Effector memory CD8-positive, alpha-beta T cell (primary cell): ENCODE data around the gene LSM2.
A peak's percentile ranks its signal among the peaks of the same experiment; 100 is the strongest.

ENCODE experiments used
- ATAC-seq: fragments of 150-1000 bp; cut with Tn5 transposase; replicated peaks from 2 replicates; pipeline ENCODE4 v1.10.0; 2021; ENCODE audit warnings: mild to moderate bottlenecking, moderate library complexity
- DNase-seq, 3 experiments: peaks; one replicate each; pipeline ENCODE4 v3.0.0; 2021
- H3K27ac Mint-ChIP-seq, 2 donors: one replicate each; pipeline ENCODE4 v1.8.0; 2022; ENCODE audit warnings: mild to moderate bottlenecking in 2 of 2, mixed read lengths in 2 of 2, moderate library complexity in 2 of 2
- H3K27me3 Mint-ChIP-seq, 2 donors: one replicate each; pipeline ENCODE4 v1.8.0; 2022; ENCODE audit warnings: mixed read lengths in 2 of 2
- H3K36me3 Mint-ChIP-seq: one replicate; pipeline ENCODE4 v1.8.0; 2022; ENCODE audit warnings: mild to moderate bottlenecking, moderate library complexity, mixed read lengths; ENCODE audit not compliant: insufficient read depth
- H3K4me1 Mint-ChIP-seq, 2 donors: one replicate each; pipeline ENCODE4 v1.8.0; 2022; ENCODE audit warnings: low read depth in 2 of 2, mixed read lengths in 2 of 2
- H3K4me3 Mint-ChIP-seq, 2 donors: one replicate each; pipeline ENCODE4 v1.8.0; 2022; ENCODE audit warnings: mild to moderate bottlenecking in 2 of 2, mixed read lengths in 2 of 2, moderate library complexity in 2 of 2
- H3K9me3 Mint-ChIP-seq, 2 donors: one replicate each; pipeline ENCODE4 v1.8.0; 2022; ENCODE audit warnings: mixed read lengths in 2 of 2

LSM2 gene

DNA sequence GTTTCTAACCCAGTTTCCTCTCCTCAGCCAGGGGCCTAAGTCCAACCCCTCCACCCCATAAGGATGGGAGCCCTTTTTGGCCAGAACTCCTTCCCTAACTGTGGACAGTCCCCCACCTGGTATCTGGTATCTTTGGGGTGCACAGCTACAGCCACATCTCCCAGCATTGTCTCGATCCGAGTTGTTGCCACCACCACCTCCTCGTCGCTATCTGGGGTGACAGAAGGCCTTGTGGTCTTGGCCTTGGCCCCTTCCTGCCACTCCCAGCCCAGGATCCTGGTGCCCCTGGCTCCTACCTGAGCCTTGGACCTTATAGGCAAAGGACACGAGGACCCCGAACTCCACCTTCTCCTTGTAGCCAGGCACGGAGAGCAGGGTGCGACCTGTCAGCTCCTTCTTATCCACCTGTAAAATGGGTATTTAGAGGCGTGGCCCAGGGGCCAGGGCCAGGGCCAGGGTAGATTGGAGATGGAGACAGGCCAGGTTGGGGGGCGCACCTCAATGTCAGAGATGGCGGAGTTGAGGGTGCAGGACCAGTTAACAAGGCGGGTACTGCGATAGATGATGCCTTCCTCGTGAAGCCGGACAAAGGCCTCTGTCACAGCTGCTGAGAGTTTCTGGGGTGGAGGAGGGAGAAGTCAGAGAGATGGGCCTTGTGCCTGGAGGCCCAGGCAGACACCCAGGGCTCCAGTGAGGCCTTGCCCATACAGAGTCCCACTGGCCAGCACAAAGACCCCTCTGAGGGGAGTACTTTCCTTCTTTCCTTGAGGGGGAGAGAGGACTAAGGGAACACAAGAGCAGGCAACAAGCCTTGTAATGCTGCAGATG lies 22.5 kb downstream of the LSM2 start:
- Mint-ChIP-seq H3K4me1 (no peaks in the 10 kb centered on the region), H3K36me3 (peaks cover 20% of the 10 kb centered on the region), H3K27me3 (no peaks in the 10 kb centered on the region), H3K9me3 (no peaks in the 10 kb centered on the region), H3K4me3 (no peak overlapping the region), H3K27ac (peak overlapping the region in 1 of 2 donors; percentile 63)
- no peak for ATAC-seq
- no peak for DNase-seq

DNA sequence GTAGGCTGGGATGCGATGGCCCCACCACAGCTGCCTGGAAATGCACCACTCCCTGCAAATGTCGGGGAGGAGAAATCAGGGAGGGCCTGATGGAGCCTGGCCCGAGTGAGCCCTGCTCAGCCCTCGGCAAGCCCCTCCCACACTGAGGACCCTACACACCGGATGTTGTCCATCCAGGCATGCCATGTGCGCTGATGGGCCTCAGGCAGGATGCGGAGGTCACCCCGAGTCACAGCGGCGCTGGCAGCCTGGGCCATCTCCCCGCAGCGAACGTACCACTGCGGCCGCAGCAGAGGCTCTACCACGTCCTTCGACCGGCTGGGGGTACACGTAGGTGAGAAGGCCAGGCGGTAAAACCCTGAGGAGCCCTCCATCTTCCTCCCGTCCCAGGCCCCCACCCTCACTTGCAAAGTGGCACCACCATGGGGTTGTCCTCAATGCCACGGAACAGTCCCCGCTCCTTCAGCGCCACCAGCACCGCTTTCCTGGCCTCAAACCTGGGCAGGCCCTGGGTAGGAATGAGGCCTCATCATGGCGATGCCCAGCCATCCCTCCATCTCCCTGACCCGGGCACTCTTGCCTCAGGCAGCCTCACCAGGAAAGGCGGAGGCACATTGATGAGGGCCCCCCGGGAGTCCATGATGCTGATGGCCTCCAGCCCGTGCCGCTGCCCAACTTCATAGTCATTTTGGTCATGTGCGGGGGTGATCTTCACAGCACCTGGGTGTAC lies 24.5 kb downstream of the LSM2 start:
- Mint-ChIP-seq H3K4me3 (no peak overlapping the region), H3K27me3 (no peaks in the 10 kb centered on the region), H3K4me1 (peaks cover 3% of the 10 kb centered on the region in 2 donors), H3K36me3 (peaks cover 16% of the 10 kb centered on the region), H3K9me3 (no peaks in the 10 kb centered on the region), H3K27ac (peak overlapping the region in 1 of 2 donors; percentile 53)
- ATAC-seq (no peak), DNase-seq (no peak)

DNA sequence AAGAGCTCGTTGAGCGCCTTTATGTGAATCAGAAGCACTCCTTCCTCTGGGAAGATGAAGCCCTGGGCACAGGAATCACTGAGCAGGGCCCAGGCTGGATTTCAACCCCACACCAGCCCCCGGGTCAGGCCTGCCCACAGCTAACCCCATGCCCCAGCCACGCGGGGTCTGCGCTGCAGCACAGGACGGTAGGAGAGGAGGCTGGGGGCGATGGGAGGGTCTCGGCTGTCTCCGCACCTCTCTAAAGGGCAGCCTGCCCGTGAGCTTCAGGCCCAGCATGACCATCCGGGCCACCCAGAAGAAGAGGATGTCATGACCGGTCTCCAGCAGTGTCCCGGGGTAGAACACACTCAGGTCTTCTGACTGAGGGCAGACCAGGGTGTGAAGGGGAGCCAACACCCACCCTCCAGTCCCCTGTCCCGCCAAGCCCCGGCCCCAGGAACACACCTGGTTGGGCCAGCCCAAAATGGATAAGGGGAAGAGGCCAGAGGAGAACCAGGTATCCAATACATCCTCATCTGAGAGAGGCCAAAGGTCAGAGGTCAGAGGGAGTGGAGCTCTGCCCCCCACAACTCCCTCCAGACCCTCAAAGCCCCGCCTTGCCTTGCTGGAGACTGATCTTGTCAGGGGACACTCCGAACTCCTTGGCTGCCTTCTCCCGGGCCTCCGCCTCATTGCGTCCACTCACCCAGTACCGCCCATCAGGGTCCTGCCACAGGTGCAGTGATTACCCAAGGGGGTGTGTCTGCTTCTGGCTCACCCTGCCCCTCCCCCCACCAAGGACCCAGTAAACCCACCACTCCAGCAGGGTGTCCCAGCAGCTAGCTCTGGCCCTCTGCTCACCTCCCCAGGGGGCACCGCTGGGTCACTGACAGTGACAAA lies 25.3 kb downstream of the LSM2 start:
- Mint-ChIP-seq H3K4me3 (no peak overlapping the region), H3K27me3 (no peaks in the 10 kb centered on the region), H3K27ac (peak overlapping the region in 1 of 2 donors; percentile 53), H3K9me3 (no peaks in the 10 kb centered on the region), H3K36me3 (peaks cover 18% of the 10 kb centered on the region), H3K4me1 (peaks cover 11% of the 10 kb centered on the region in 2 donors)
- ATAC-seq (no peak), DNase-seq (no peak)

DNA sequence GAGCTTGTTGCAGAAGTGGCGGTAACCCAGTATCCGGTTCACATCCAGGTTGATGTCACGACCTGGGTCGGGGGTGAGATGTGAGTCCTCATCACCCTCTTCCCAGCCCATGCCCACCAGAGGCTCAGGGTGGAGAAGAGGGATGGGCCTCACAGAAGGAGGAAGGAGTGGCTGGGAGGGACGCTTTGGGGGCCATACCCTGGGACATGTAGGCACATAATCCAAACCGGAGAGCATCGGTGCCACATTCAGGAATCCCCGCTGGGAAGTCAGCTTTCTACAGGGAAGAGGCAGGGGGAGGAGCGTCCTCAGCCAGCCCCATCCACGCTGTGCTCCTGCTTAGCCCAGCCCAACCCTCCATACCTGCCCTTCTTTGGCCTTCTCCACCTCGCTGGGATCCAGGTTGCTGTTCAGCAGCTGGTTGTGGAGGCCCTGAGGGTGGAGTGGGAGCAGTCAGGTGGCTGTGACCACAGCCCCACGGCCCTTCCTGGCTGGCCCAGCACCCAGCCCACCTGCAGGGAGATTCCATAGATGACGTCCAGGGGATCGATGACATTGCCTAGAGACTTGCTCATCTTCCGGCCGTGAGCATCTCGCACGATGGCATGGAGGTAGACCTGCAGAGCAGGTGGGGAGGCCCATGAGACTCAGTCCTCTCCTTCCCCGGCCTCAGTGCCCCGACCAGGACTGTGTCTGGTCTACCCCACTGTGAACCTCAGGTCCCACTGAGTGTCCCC lies 26.1 kb downstream of the LSM2 start:
- H3K4me3 Mint-ChIP-seq = no peak overlapping the region
- DNase-seq = no peak
- peaks cover 17 to 19% of the 10 kb centered on the region in 2 donors for H3K4me1 Mint-ChIP-seq
- peak overlapping the region in 1 of 2 donors; percentile 23 for H3K27ac Mint-ChIP-seq
- no peaks in the 10 kb centered on the region for H3K9me3 Mint-ChIP-seq
- no peaks in the 10 kb centered on the region for H3K27me3 Mint-ChIP-seq
- H3K36me3 Mint-ChIP-seq = peaks cover 21% of the 10 kb centered on the region
- no peak for ATAC-seq

DNA sequence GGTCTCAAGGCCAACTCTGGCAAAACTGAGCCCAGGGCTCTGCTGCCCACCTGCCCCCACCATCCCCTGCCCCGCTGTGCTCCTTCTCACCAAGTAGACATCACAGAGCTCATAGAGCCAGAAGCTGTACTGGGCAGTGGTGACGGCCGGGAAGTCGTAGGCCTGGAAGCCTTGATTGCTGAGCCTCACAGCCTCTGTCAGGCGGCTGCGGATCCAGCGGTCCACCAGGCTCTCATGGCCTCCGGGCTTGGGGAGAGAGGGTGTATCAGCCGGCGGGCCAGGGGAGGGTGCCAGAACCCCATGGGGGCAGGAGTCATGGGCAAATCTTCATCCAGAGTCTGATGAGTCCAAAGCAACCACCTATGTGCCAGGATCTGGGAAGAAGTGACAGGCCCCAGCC lies 26.9 kb downstream of the LSM2 start:
- DNase-seq = no peak
- Mint-ChIP-seq H3K4me3 (no peak overlapping the region), H3K4me1 (peaks cover 20 to 25% of the 10 kb centered on the region in 2 donors), H3K36me3 (peaks cover 21% of the 10 kb centered on the region), H3K27ac (no peak overlapping the region), H3K9me3 (no peaks in the 10 kb centered on the region), H3K27me3 (no peaks in the 10 kb centered on the region)
- ATAC-seq = no peak

DNA sequence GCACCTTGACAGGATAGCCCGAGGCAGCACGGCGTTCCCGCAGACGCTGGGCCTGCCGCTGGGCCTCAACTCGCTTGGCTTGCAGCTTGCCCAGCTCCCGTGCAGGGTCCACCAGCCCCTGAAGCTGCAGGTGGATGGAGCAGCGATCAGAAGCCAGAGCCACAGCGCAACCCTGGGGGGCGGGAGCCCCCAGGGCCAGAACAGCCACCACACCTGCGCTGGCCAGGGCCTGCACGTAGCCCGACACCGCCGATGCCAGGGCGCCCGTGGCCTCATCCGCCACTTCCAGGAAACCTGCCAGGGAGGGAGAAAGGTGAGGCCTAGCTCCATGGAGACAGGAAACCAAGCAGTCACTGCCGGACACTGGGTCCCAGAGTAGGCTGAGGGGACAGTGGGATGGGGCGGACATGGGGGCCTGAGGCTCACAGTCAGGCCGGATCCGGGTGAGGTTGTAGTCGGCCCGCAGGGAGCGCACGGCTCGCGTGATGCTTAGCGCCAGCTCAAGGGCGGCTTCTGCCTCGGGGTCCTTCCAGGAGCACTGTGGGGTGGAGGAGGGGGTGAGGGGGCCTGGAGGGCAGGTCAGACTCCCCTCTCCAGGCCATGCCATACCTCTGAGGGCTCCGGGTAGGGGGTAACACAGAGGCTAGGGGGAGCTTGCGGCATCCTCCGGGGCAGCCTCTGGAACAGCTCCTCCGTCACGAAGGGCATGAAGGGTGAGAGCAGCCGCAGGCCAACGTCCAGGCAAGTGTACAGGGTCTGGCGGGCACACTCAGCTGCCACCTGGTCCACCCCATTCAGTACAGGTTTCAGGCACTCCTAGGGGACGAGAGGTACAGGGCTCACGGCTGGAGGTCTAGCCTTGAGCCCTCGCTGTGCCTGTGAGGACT lies 27.5 kb downstream of the LSM2 start:
- no peak overlapping the region for H3K27ac Mint-ChIP-seq
- H3K36me3 Mint-ChIP-seq = peaks cover 21% of the 10 kb centered on the region
- no peaks in the 10 kb centered on the region for H3K9me3 Mint-ChIP-seq

DNA sequence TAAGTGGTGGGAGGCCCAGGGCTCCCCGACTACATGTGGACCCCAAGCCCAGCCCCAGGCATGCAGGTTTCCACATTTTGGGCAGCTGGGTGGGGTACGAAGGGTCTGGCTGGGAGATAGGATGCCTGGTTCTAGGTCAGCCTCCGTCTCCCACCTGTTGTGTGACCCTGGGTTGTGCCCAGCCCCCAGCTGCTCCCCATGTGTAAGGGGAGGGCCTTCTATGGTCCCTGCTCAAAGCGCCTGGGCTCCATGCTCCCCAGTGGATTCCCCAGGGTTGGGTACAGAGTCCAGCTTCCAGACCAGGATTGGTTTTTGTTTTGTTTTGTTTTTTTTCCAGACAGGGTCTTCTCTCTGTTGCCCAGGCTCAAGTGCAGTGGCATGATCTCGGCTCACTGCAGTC lies 28.6 kb downstream of the LSM2 start:
- H3K27ac Mint-ChIP-seq = peak overlapping the region in 1 of 2 donors; percentile 94
- peaks cover 23 to 25% of the 10 kb centered on the region in 2 donors for H3K4me1 Mint-ChIP-seq
- ATAC-seq (no peak), DNase-seq (no peak)
- H3K9me3 Mint-ChIP-seq = no peaks in the 10 kb centered on the region
- H3K36me3 Mint-ChIP-seq = peaks cover 15% of the 10 kb centered on the region
- H3K27me3 Mint-ChIP-seq = no peaks in the 10 kb centered on the region
- H3K4me3 Mint-ChIP-seq = no peak overlapping the region

More for the DNA sequence above, 27.5 kb downstream of the LSM2 start:
- Mint-ChIP-seq H3K4me1 (peaks cover 20 to 25% of the 10 kb centered on the region in 2 donors), H3K27me3 (no peaks in the 10 kb centered on the region), H3K4me3 (no peak overlapping the region)
- no peak for DNase-seq
- ATAC-seq = no peak

DNA sequence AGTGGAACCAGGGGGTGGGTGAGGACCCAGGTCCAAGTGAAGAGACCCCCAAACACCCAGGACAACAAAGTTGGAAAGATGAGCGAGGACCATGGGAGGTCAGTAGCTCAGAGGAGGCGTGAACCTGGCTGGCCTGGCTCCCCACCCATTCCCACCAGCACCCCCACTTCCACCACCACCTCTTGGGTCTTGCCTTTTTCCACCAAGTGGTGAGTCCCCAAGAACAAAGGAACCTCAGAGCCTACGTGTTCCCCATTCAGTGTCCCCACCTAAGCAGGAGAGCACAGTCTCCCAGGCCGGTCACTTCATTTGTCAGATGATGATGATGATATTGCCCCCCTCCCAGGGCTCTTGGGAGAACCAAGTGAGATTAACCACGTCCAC lies 29.1 kb downstream of the LSM2 start:
- DNase-seq (no peak), ATAC-seq (no peak)
- H3K36me3 Mint-ChIP-seq = peaks cover 14% of the 10 kb centered on the region
- H3K9me3 Mint-ChIP-seq = no peaks in the 10 kb centered on the region
- peak overlapping the region; percentile 91 to 94 for H3K27ac Mint-ChIP-seq
- no peaks in the 10 kb centered on the region for H3K27me3 Mint-ChIP-seq
- H3K4me1 Mint-ChIP-seq = peaks cover 29 to 30% of the 10 kb centered on the region in 2 donors
- peak overlapping the region; percentile 64 to 80 for H3K4me3 Mint-ChIP-seq

DNA sequence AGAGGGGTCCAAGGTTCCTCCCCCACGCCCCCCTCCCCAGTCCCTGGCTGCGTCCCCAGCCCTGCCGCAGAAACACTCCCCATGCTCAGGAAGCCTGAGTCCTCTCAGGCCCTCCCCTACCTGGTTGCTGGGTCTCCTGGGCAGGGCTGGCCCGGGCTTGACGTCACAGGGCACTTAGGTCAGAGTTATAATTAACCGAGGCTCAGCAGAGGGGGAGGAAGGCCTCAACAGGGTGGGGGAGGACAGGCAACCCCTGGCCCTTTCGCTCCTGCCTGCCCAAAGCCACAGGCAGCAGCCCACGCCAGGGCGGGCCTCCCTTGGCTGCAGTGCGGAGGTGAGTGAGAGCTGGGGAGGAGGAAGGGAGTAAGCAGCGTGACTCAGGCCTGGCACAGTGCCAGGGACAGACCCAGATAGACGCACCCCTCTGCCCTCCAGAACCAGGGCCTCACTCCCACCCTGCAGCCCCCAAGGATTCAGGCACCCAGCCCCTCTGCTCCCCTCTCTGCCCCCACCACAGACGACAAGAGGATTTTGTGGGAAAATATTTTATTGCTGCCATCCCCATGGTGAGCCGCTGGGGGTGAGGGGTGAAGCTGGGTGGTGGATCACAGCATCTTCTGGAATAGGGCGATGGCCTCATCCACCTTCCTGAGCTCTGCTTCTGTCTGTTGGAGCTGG lies 29.6 kb downstream of the LSM2 start, which contains the start of gene VWA7:
Gene VWA7 (minus strand): TSS at position 340 of the 678 bp plus-strand sequence. CDS start 549 bp downstream, outside the sequence.
- H3K4me3 Mint-ChIP-seq = peak within 1 kb of the TSS; percentile 64 to 80
- ATAC-seq (peak; percentile 88), DNase-seq (peak; percentile 54 to 60 (median 56))
- H3K9me3 Mint-ChIP-seq = no peaks in the 10 kb centered on the region
- H3K4me1 Mint-ChIP-seq = peaks cover 30 to 31% of the 10 kb centered on the region in 2 donors
- no peaks in the 10 kb centered on the region for H3K27me3 Mint-ChIP-seq
- H3K27ac Mint-ChIP-seq = peak within 1 kb of the TSS; percentile 91 to 94
- H3K36me3 Mint-ChIP-seq = peaks cover 18% of the 10 kb centered on the region

DNA sequence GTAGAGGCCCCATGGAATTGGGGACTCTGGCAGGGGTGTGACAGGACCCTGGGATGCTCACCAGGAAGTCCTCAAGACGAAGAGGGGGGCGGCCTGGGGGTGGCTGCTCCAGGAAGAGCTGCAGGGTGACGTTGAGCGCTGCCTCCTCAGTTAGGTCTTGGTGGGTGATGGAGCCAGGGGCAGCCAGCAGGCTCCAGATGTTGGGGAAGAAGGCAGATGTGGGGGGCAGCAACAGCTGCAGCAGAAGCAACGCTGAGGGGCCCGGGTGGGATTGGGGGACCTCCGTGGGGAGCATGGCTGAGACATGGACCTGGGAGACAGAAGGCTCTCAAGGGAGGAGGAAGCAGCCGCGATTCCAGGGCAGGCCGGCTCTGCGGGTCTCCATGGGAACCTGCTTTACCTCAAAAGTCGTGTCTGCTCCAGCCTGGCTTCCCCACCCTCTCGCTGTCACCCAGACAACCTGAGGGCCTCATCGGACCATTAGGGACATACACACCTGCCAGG lies 30.2 kb downstream of the LSM2 start:
- peaks cover 18% of the 10 kb centered on the region for H3K36me3 Mint-ChIP-seq
- peak; percentile 14 for ATAC-seq
- DNase-seq = no peak
- no peaks in the 10 kb centered on the region for H3K27me3 Mint-ChIP-seq
- H3K27ac Mint-ChIP-seq = peak overlapping the region; percentile 91 to 94
- H3K4me1 Mint-ChIP-seq = peaks cover 30 to 32% of the 10 kb centered on the region in 2 donors
- peak overlapping the region; percentile 64 to 80 for H3K4me3 Mint-ChIP-seq
- H3K9me3 Mint-ChIP-seq = no peaks in the 10 kb centered on the region

DNA sequence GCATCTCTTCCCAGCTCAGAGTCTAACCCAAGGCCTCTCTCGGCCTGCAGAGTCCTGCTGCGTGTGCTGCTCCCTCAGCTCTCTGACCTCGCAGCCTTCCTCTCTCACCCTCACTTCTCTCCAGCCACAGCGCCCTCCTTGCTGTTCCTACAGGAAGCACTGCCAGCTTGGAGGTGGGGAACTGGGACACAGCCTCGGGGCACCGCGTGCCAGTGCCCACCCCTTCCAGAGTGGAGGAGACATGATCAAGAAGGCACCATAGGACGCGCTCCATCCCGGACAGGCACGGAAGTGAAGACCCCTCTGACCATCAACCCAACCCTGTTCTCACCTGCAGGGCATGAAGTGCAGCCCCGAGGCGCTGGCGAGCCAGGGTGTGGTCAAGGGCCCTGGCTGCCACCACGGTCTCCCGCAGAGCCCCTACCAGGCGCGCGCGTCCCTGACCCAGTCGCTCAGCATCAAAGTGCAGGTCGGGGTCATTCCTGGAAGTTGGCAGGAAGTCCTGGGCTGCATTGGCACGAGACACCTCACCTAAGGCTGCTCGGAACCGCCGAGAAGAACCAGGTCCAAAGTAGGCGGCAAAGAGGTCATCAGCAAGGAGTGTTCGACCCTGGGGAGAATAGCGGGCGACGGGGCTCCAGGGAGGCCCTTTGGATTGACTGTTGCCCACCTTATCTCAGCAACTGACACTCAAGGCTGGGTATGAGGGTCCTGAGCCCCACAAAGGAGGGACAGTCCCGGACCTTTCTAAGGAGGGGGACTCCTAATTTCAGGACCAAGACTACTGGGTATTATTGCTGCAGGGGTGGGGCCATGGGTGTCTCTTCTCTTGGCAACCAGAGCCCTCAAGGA lies 30.9 kb downstream of the LSM2 start:
- H3K36me3 Mint-ChIP-seq = peaks cover 18% of the 10 kb centered on the region
- no peak for DNase-seq
- H3K9me3 Mint-ChIP-seq = no peaks in the 10 kb centered on the region
- H3K27ac Mint-ChIP-seq = peak overlapping the region; percentile 91 to 94
- H3K4me1 Mint-ChIP-seq = peaks cover 35 to 38% of the 10 kb centered on the region in 2 donors
- H3K27me3 Mint-ChIP-seq = no peaks in the 10 kb centered on the region
- H3K4me3 Mint-ChIP-seq = peak overlapping the region; percentile 64 to 80
- ATAC-seq = no peak
